Upper lobe of left lung (tissue), 4 donors: ENCODE data around the gene L1CAM.

ENCODE experiments used
- POLR2A ChIP-seq, 4 donors: fragments of 450-650 bp; IDR thresholded peaks; one replicate each; pipeline ENCODE4 v1.5.1; 2016 to 2017; ENCODE audit warnings: antibody characterized with exemption in 4 of 4, mild to moderate bottlenecking in 2 of 4
- TF ChIP-seq, protein P1 (sequence below), 6 experiments: fragments of 450-650 bp in 4 of 6; fragments of 200-600 bp in 2 of 6; sonication (generic) in 2 of 6; IDR thresholded peaks; one replicate each; pipeline ENCODE4 v1.5.1; 2016 to 2019; ENCODE audit warnings: antibody characterized with exemption in 6 of 6

DNA sequence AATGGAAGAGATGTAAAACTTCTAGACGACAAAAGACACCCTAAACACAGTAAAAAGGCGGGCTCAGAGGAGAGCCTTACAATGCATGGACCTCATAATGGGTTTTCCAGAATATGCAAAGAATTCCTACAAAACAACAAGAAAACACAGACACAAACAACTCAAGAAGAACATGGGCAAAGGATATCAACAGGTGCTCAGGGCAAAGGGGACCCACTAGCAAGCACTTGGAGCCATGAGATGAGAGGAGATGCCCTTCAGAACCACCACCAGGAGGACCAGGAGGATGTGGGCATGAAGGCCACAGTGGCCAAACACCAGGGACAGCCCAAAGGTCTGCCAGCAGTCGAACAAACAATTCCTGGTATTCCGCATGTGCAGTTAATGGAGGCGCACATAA, 72.8 kb downstream of the L1CAM start:
- no peak for TF ChIP-seq POLR2A (IDR thresholded peaks at IDR 0.05)
- TF ChIP-seq, protein P1, sequence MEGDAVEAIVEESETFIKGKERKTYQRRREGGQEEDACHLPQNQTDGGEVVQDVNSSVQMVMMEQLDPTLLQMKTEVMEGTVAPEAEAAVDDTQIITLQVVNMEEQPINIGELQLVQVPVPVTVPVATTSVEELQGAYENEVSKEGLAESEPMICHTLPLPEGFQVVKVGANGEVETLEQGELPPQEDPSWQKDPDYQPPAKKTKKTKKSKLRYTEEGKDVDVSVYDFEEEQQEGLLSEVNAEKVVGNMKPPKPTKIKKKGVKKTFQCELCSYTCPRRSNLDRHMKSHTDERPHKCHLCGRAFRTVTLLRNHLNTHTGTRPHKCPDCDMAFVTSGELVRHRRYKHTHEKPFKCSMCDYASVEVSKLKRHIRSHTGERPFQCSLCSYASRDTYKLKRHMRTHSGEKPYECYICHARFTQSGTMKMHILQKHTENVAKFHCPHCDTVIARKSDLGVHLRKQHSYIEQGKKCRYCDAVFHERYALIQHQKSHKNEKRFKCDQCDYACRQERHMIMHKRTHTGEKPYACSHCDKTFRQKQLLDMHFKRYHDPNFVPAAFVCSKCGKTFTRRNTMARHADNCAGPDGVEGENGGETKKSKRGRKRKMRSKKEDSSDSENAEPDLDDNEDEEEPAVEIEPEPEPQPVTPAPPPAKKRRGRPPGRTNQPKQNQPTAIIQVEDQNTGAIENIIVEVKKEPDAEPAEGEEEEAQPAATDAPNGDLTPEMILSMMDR (IDR thresholded peaks at IDR 0.05), result no peak
